Esophagus muscularis mucosa (tissue), 4 donors: ENCODE results near the gene MRPS23.

Source experiments
- EP300 ChIP-seq: sonication (generic); formaldehyde crosslinking; IDR thresholded peaks from one replicate; pipeline ENCODE4 v1.6.1; 2017; ENCODE audit warnings: antibody characterized with exemption
- POLR2A ChIP-seq: fragments of 450-650 bp; IDR thresholded peaks from one replicate; pipeline ENCODE4 v1.6.1; 2017; ENCODE audit warnings: antibody characterized with exemption, moderate library complexity, mild to moderate bottlenecking, low read depth
- POLR2AphosphoS5 ChIP-seq, 2 donors: sonication (generic); formaldehyde crosslinking; IDR thresholded peaks; one replicate each; pipeline ENCODE4 v1.6.1; 2017; ENCODE audit warnings: antibody characterized with exemption in 2 of 2
- TF ChIP-seq, protein P1 (sequence below), 3 experiments: fragments of 200-600 bp in 2 of 3; fragments of 450-650 bp in 1 of 3; sonication (generic) in 2 of 3; IDR thresholded peaks; one replicate each; pipeline ENCODE4 v1.5.1; 2017 to 2019; ENCODE audit warnings: antibody characterized with exemption in 3 of 3, mild to moderate bottlenecking in 2 of 3, moderate library complexity in 1 of 3

DNA sequence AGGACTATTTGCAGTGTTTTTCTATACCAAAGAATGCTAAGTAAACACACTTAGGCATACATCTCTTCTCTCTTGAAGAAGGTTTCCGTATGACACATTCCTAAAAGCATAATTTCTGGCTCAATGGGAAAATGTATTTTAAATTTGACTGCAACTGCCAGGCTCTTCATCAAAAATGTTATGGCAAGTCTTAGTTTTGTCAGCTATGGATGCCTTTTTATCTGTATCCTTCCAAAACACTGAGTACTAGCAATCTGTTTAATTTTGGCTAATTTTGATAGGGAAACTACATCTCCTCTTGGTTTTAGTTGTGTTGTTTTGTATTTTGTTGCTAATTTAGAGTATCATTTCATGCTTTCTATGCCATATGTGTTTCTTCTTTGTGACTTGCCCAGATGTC is 35.4 kb downstream of the MRPS23 start:
- TF ChIP-seq, protein P1, sequence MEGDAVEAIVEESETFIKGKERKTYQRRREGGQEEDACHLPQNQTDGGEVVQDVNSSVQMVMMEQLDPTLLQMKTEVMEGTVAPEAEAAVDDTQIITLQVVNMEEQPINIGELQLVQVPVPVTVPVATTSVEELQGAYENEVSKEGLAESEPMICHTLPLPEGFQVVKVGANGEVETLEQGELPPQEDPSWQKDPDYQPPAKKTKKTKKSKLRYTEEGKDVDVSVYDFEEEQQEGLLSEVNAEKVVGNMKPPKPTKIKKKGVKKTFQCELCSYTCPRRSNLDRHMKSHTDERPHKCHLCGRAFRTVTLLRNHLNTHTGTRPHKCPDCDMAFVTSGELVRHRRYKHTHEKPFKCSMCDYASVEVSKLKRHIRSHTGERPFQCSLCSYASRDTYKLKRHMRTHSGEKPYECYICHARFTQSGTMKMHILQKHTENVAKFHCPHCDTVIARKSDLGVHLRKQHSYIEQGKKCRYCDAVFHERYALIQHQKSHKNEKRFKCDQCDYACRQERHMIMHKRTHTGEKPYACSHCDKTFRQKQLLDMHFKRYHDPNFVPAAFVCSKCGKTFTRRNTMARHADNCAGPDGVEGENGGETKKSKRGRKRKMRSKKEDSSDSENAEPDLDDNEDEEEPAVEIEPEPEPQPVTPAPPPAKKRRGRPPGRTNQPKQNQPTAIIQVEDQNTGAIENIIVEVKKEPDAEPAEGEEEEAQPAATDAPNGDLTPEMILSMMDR (IDR thresholded peaks at IDR 0.05): no peak
- TF ChIP-seq EP300 (no peak), POLR2A (no peak), POLR2AphosphoS5 (IDR thresholded peaks at IDR 0.05) (no peak)
